A172 (cell line): Measurements from ENCODE around the gene TRIP6. TPM values are rescaled to one million over a fixed set of nuclear protein-coding genes. Genes with fewer than 3 reads are reported as not detected.
"Not testable (repeated sequence)": the region's sequence is repeated elsewhere in the genome, so short reads cannot be mapped to it uniquely, and the experiment has no call there.

Experiments used
- DNase-seq: peaks from one replicate; pipeline ENCODE4 v3.0.0-alpha.2; 2015; ENCODE audit warnings: low spot score
- total RNA-seq: library from RNA; depleted of rRNA; stranded (reverse); fragments of >200 nt; shearing (Covaris generic); gene quantifications from 2 replicates; pipeline ENCODE4 v1.2.3, GENCODE V29; 2014

The TRIP6 gene
- total RNA-seq, 1 experiment from 2014 or later: 180 TPM

- no peak for DNase-seq
Observed at GRCh38 chr7:100890653-100891567, 23.7 kb downstream of the TRIP6 start.

DNA sequence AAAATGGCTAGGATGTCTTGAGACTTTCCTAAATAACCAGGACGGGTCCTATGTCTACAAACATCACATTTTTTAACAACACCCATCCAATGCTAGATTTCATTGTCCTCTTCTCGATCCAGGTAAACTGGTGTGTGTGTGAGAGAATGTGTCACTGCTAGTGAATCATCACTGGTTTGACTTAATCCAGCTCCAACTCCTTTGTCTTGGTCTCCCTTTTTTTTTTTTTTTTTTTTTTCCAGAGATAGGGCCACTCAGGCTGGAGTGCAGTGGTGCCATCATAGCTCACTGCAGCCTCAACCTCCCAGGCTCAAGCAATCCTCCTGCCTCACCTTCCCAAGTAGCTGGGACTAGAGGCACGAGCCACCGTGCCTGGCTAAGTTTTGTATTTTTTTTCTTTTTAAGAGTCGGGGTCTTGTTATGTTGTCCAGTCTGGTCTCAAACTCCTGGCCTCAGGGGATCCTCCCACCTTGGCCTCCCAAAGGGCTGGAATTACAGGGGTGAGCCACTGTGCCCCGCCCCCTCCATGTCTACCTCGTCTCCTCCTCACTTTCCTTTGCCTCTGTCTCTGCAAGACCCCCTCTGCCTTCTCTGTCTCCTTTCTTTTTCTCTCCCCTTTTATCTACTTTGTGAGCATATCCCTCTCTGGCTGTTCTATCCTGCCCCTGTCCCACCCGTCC is 24.5 kb downstream of the TRIP6 start:
- peak; percentile 72 for DNase-seq

GRCh38 chr7:100892364-100893317 is 25.5 kb downstream of the TRIP6 start:
- DNase-seq: no peak

DNA sequence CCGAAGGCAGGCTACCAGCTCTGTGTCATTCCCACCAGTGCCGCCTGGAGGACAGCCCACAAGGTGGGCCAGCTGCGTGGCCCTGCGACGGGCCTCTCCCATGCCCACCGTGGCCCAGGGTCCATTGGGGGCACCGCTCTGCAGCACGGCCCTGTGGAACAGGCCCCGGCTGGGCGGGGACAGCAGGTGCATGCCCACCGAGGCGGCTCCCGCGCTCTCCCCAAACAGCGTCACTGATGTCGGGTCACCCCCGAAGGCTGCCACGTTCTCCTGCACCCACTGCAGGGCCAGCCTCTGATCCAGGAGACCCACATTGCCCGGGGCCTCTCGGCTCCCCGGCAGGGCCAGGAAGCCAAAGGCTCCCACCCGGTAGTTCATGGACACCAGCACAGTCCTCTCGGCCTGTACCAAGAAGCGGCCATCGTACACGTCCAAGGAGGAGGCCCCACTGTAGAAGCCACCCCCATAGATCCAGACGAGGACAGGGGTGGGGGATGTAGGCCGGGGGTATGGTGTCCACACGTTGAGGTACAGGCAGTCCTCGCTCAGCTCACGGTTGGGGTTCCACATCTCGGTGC is 26.2 kb downstream of the TRIP6 start:
- no peak for DNase-seq

GRCh38 chr7:100893910-100894721 is 26.9 kb downstream of the TRIP6 start:
- no peak for DNase-seq

DNA sequence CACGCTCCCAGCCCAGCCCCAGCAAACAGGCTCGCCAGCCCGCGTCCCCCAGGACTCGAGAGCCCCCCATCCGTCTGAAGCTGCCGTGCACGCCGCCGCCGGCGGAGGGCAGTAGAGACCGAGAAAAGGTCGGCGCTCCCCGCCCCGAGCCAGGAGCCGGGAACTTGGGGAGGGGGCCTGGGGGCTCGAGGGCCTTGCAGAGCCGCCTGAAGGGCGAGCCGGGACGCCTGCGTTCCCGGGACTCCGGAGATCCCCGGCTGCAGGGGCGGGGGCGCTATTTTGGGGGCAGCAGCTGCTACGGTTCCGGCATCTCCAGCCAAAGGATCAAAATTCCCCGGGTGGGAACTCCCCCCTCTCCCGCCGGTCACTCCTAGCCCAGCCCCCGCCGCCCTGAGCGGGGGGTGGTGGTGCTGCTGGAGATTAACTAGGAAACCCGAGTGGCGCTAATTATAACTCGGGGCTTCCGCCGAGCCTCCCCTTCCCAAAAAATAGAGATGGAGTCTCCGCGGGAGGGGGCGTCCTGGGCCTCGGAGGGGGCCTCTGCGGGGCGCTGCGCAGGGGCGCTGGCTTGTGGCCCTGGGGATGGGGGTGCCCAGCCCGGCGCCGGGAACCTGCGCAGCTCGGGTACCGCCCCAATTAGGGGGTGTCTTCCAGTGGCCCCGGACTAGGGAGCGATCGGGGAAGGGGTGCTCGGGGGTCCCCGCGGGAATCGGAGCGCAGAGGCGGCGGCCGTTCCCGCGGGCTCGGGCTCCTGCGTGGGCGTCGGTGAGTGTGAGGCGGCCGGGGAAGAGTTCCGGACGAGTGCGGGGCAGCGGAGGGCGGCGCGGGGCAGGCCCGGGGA is 27.9 kb downstream of the TRIP6 start:
- DNase-seq: no peak

DNA sequence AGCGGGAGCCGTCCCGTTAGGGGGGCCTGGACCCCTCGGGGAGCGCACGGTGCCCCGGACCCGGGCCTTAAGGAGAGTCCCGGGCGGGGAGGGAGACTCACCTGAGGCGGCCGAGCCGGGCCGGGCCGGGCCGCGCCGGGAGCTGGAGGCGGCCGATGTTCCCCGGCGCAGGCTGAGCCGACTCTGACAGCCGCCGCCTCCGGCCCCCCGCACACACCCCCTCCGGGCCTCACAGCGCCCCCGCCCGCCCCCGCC is 28.4 kb downstream of the TRIP6 start, which contains the start of gene ACHE:
Gene ACHE (minus strand): TSS at position 188 of the 255 bp plus-strand sequence. CDS start 1,656 bp downstream, outside the sequence.
- DNase-seq: no peak

DNA sequence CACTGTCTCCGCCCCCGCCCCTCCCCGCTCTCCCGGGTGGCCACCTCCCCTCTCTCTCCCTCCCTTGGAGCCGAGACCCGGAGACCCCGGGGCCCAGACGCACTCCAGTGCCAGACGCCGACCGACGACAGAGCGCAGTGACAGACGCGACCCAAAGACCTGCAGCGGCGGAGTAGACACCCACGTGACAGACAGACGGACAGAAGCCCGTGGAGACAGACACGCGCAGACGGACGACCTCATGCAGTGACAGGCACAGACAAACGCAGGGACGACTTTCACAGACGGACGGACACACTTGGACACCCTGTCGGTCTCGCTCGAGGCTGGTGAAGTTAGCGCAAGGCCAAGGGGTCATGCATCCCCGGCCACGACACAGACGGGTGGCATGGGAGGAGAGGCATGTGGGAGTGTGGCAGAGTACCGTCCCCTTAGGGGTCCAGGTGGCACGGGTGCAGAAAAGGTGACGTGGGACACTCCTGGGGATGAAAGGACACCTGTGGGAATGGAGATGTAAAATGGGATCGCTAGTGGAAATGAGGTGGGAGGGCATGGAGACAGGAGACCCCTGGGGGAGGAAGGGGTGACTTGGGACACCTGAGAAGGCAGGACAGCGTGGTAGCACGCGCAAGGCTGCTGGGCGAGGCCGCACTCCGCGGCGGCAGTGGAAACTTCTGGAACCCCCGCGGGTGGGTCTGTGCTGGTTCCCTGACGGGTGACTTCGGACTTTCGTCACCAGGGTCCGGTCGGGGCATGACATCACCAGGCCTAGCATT is 29.0 kb downstream of the TRIP6 start:
- no peak for DNase-seq

DNA sequence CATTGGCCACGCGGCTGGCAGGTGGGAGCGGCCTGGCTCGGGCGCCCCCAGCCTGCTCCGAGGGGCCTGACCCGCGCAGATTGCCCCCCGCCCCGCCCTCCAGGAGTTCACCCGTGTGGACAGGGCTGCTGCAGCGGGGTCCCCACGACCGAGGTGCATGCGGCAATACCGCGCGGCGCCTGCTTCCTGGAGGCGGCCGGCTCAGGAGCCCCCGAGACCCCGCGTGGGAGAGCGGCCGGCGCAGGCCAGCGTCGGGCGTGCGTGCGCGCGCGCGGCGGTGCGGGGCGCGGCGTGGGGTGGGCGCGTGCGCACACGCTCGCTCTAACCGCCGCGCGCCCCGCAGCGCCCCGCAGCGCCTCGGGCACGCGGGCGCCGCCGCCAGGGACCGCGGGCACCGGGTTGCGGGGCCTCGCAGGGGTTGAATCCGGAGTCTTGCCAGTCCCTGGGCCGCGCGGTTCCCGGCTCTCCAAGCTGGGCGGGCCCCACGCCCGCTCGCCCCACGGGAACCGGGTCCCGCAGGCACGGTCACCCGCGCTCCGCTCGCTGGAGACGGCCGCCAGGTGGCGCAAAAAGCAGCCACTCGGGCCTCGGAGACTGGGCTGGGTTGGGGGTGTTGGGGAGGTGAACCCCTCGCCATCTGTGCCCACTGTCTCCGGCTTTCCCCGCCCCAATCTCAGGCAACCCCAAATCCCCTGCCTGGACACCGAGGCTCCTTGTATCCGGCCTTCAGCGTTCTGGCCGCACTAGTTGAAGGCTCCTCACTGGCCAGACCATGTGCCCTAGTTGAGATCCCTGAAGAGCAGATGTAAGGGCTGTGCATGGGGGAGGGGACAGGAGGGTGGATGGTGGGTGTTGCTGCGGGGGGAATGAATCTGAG is 29.8 kb downstream of the TRIP6 start:
- DNase-seq: no peak

DNA sequence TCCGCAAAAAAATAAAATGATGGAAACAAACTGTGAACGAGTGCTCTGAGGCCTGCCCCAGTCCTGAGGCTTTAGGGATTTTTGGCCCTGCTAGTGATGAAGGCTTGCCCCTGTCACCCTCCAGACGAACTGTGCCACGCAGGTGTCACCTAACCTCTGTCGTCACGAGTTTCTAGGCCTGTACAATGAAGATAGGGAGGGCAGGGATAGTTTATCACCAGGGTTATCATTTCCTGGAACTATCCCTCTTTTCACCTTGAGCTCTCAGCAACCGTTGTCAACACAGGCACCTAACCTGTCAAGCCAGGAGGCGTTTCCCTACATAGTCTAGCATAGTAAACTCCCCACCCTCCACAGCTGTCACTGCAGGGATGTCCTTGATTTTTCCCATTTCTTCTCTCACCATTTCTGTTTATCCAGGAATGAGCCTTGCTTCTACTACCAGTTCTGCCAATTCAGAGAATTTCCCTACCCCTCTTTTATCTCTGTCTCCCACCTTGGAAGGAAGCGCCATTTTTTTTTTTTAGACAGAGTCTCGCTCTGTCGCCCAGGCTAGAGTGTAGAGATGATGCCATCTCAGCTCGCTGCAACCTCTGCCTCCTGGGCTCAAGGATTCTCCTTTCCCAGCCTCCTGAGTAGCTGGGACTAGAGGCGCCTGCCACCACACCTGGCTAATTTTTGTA is 30.7 kb downstream of the TRIP6 start:
- no peak for DNase-seq

DNA sequence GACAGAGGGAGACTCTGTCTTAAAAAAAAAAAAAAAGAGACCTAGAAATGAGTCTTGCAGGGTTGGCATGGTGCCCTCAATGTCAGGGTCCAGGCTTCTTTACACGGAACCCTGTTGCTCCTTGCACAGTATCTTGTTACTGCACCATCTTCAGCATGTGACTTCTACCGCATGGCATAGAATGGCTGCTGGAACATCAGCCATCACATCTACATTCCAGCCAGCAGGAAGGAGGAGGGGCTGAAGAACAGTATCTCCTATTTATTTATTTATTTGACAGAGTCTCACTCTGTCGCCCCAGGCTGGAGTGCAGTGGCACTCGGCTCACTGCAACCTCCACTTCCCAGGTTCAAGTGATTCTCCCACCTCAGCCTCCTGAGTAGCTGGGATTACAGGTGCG is 32.2 kb downstream of the TRIP6 start:
- no peak for DNase-seq

GRCh38 chr7:100900978-100901377 is 33.8 kb downstream of the TRIP6 start:
- no peak for DNase-seq

DNA sequence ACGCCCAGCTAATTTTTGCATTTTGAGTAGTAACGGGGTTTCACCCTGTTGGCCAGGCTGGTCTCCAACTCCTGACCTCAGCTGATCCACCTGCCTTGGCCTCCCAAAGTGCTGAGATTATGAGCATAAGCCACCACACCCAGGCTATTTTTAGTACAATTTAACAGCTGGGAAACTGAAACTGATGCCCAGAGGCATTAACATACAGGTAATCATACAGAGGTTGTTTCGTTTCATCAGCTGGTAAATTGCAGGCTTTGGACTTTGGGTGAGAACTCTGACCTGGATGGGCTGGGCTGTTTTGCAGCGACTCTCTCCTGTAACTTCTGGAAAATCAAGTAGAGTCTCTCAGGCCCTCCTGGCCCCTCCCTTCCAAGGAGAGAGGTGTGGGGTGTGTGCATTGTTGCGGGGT is 34.7 kb downstream of the TRIP6 start:
- no peak for DNase-seq

- no peak for DNase-seq
Observed at GRCh38 chr7:100902638-100903037, 35.5 kb downstream of the TRIP6 start.

GRCh38 chr7:100908512-100908911 is 41.3 kb downstream of the TRIP6 start:
- no peak for DNase-seq

GRCh38 chr7:100910443-100910842 is 43.3 kb downstream of the TRIP6 start:
- not testable (repeated sequence) for DNase-seq

DNA sequence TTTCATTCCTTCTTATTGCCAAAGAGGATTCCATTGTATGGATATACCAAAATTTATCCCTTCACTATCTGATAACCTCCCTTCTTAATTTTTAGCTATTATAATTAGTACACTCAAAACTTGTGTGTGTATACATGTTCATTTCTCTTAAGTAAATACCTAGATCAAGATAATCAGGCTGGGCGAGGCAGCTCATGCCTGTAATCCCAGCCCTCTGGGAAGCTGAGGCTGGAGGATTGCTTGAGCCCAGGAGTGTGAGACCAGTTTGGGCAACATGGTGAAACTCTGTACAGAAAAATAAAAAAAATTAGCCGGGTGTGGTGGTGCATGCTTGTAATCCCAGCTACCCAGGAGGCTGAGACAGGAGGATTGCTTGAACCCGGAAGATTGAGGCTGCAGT is 44.3 kb downstream of the TRIP6 start:
- no peak for DNase-seq
